GM18951 (cell line): ENCODE data around the gene PGAM1.

Experiments
- POLR2A ChIP-seq: IDR thresholded peaks from 4 replicates; pipeline ENCODE4 v1.6.1; 2011; ENCODE audit warnings: mild to moderate bottlenecking; ENCODE audit not compliant: insufficient read length, insufficient read depth; ENCODE audit errors: extremely low read depth
- in situ Hi-C: fragments of 300-500 bp; cut with MboI; formaldehyde crosslinking; loops from one replicate; pipeline ENCODE4 v1.12.0; 2022; ENCODE audit warnings: low sequenced_read_pairs, mixed read lengths, inconsistent platforms; ENCODE audit not compliant: unreplicated experiment

The PGAM1 gene

GRCh38 chr10:97425964-97426775, at the start of gene PGAM1:
PGAM1 (plus strand) TSS chr10:97426191; CDS start chr10:97426308, 117 bp downstream.
- in situ Hi-C loops: no loop called here

GRCh38 chr10:97376413-97376812, 49.6 kb upstream of the PGAM1 start:
- TF ChIP-seq POLR2A: no peak
- in situ Hi-C loops: no loop called here

More at GRCh38 chr10:97425964-97426775, at the start of gene PGAM1:
- peak; percentile 81 for TF ChIP-seq POLR2A

- TF ChIP-seq POLR2A: no peak
- in situ Hi-C loops: no loop called here
Measured at GRCh38 chr10:97378933-97379921, 46.8 kb upstream of the PGAM1 start.

- no peak for TF ChIP-seq POLR2A
- in situ Hi-C loops: no loop called here
Measured at GRCh38 chr10:97380516-97380915, 45.5 kb upstream of the PGAM1 start.

- TF ChIP-seq POLR2A: no peak
- in situ Hi-C loops: no loop called here
Measured at GRCh38 chr10:97381626-97382025, 44.4 kb upstream of the PGAM1 start.

- in situ Hi-C loops: no loop called here
- TF ChIP-seq POLR2A: no peak
Measured at GRCh38 chr10:97383159-97383558, 42.8 kb upstream of the PGAM1 start.

- in situ Hi-C loops: no loop called here
- no peak for TF ChIP-seq POLR2A
Measured at GRCh38 chr10:97384156-97384555, 41.8 kb upstream of the PGAM1 start.

GRCh38 chr10:97384641-97385040, 41.4 kb upstream of the PGAM1 start:
- in situ Hi-C loops: no loop called here
- no peak for TF ChIP-seq POLR2A

GRCh38 chr10:97385565-97385964, 40.4 kb upstream of the PGAM1 start:
- in situ Hi-C loops: no loop called here
- TF ChIP-seq POLR2A: no peak

- no peak for TF ChIP-seq POLR2A
- in situ Hi-C loops: no loop called here
Measured at GRCh38 chr10:97388152-97388551, 37.8 kb upstream of the PGAM1 start.

GRCh38 chr10:97390091-97390490, 35.9 kb upstream of the PGAM1 start:
- no peak for TF ChIP-seq POLR2A
- in situ Hi-C loops: no loop called here

- TF ChIP-seq POLR2A: no peak
- in situ Hi-C loops: no loop called here
Measured at GRCh38 chr10:97393034-97393573, 32.9 kb upstream of the PGAM1 start.

- in situ Hi-C loops: no loop called here
- no peak for TF ChIP-seq POLR2A
Measured at GRCh38 chr10:97396056-97396455, 29.9 kb upstream of the PGAM1 start.
